Medulla oblongata (tissue), 1 donor: ENCODE results near the gene BDKRB2.

Source experiments
- DNase-seq: peaks from one replicate; pipeline ENCODE4 v3.0.0-alpha.2; 2015; ENCODE audit errors: extremely low spot score

Gene BDKRB2

GRCh38 chr14:96198430-96199130, 6.1 kb upstream of the BDKRB2 start:
- DNase-seq, result peak; percentile 62

- no peak for DNase-seq
Measured at GRCh38 chr14:96201157-96201556, 3.5 kb upstream of the BDKRB2 start.

GRCh38 chr14:96201965-96202364, 2.7 kb upstream of the BDKRB2 start:
- DNase-seq, result no peak

- DNase-seq, result no peak
Measured at GRCh38 chr14:96202441-96203094, 2.1 kb upstream of the BDKRB2 start.

- DNase-seq, result no peak
Measured at GRCh38 chr14:96203116-96203515, 1.5 kb upstream of the BDKRB2 start.

- DNase-seq, result no peak
Measured at GRCh38 chr14:96203635-96204034, 1.0 kb upstream of the BDKRB2 start.

GRCh38 chr14:96205059-96205977, 679 bp downstream of the BDKRB2 start:
- DNase-seq, result no peak

DNA sequence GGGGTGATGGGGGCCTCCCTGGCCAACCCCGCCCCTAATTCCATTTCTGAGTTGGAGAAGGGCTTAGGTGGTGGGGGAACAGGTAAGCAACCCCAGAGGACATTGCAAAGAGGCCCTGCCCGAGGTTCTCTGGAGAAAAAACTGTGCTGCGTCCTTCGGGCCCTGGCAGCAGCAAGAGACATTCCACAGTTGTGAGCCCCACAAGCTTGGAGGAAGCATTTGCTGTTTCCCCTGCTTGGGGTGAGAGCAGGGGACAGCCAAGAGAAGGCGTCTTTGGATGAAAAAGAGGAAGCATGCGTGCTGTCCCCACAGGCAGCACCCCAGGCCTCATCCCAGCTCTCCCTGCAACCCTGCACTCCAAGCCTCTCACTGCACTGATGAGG, 1.3 kb downstream of the BDKRB2 start:
- no peak for DNase-seq

DNA sequence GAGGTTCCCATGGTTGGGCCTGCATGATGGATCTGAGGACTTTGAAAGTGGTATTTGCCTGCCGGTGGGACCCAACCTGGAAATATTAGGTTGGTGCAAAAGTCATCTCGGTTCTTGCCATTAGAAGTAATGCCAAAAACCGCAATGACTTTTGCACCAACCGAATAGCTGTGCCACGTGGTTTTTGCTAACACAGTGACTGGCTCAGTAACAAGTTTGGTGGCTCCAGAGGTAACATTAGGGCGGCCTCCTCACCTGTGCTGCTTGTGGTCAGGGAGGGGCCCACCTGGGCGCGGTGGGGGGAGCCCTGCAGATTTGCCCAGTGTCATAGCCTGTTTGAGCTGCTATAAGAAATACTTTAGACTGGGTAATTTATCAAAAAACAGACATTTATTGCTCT, 1.8 kb downstream of the BDKRB2 start:
- no peak for DNase-seq

DNA sequence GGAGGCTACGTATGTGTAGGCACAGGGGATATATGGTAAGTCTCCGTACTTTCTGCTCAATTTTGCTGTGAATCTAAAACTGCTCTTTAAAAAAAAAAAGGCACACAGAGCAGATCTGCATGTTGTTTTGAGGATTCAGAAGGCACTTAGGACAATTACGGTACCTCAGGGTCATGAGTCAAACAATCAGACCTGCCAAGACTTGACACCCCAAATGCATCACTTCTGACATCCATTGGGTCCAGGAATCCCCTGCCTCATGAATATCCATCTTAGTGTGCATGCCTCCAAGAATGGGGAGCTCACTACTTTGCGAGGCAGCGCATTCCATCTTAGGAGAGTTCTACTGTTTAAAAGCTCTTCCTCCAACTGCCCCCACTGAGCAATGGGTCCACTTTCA, 3.0 kb downstream of the BDKRB2 start:
- DNase-seq, result no peak

DNA sequence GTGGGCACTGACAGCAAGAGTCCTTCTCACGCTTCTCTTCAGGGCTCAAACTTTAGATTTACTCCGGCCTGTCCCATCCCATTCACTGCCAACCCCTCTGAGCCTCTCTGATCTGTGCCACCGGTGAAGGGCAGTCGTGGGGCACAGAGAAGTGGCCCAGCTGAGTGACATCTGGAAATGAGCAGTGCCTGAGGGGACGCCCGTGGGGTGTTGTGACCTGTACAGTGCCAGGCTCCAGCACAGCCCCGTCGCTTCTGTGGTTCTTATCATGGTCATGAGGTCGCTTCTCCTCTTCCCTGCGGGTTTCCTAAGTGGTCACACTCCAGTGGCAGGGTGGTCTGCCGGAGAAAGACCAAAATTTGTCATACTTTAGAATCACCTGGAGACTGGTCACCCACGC, 4.1 kb downstream of the BDKRB2 start:
- DNase-seq, result no peak

DNA sequence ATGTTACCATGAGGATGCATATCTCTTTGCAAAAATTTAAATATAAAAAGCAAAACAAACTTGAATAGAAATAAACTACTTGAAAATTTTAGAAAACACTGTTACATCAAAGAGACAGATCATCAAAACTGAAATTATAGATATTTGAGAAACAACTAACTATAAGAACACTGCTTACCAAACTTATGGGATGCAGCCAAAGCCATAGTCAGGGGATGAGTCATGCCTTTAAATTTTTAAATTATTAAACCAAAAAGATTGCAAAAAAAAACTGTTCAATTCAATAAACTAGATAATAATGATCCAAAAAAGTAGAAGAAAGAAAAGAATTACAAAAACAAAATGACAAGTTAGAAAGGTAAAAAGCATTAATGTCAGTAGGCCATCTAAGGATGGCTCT, 7.5 kb downstream of the BDKRB2 start:
- no peak for DNase-seq

DNA sequence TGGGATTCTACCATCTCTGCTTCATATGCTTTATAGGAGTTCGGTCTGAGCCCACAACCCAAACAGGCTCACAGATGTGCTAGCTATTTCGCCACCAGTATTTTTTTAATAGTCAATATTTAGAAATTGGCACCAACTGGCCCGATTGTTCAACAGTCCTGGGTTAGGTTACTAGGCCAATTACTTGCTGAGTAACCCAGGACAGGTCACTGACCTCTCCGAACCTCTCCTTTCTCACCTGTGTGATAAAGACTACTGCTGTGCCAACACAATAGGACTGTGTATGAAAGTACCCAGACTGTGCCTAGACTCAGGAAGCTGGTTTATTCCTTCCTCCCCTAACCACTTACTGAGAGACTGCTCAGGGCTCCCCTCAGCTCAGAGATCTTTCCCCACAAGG, 8.3 kb downstream of the BDKRB2 start:
- no peak for DNase-seq

GRCh38 chr14:96213871-96214465, 9.3 kb downstream of the BDKRB2 start:
- DNase-seq, result no peak

GRCh38 chr14:96214793-96215192, 10.2 kb downstream of the BDKRB2 start:
- DNase-seq, result no peak

GRCh38 chr14:96215452-96216244, 11.0 kb downstream of the BDKRB2 start:
- DNase-seq, result no peak

- no peak for DNase-seq
Measured at GRCh38 chr14:96216627-96217026, 12.0 kb downstream of the BDKRB2 start.

- no peak for DNase-seq
Measured at GRCh38 chr14:96217376-96217913, 12.8 kb downstream of the BDKRB2 start.

DNA sequence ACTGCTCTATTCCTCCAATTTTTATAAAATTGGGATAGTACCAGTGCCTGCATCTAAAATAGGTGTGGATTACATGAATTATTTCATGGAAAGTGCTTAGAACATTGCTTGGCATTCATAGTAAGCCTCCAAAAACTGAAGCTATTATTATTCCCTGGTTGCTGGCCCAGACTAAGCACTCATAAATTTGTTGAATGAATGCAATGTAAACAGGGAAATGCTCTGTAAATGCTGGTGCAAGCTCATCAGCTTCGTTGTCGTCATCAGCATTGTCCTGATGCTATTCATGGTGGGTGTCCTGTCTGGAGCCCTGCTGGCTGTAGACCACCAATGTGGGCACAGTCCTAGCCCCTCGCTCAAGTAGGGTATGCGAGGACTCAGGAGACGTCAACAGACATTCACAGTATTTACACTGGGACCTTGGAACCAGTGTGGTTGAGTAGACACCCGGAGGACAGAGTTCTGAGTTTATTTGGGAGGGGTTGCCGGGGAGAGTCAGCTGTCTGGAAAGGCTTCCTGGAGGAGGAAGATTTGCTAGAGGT, 16.5 kb downstream of the BDKRB2 start:
- DNase-seq, result no peak

GRCh38 chr14:96221841-96222240, 17.2 kb downstream of the BDKRB2 start:
- no peak for DNase-seq
